Erythroblast (primary cell): Measurements from ENCODE around the gene CTDNEP1.

Experiments
- DNase-seq, 2 experiments: peaks; one replicate each; lab custom pipeline; 2025; lab: John Stamatoyannopoulos, UW
- GATA1 ChIP-seq: IDR thresholded peaks from 2 replicates; pipeline ENCODE4 v1.6.1; 2011; ENCODE audit warnings: low read depth, mild to moderate bottlenecking, control low read depth, low read length, moderate library complexity
- POLR2A ChIP-seq: IDR thresholded peaks from 2 replicates; pipeline ENCODE4 v1.6.1; 2011; ENCODE audit warnings: mild to moderate bottlenecking, low read length

CTDNEP1 gene

DNA sequence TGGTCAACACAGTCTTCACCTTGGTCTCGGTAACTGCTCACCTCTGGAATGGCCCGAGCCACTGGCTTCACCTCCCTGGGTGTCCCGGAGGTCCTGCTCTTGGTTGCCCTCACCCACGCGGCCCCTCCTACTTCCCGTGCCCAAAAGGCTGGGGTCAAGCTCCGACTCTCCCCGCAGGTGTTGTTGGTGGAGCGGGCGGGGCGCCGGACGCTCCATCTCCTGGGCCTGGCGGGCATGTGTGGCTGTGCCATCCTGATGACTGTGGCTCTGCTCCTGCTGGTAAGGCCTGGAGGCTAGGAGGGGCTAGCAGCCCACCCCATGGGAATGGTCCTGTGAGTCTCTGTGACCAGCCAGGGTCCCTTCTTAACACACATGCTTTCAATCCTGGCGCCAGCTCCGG is 33.4 kb upstream of the CTDNEP1 start:
- no peak for DNase-seq
- TF ChIP-seq POLR2A (no peak), GATA1 (no peak)

GRCh38 chr17:7283471-7284216 is 32.1 kb upstream of the CTDNEP1 start:
- TF ChIP-seq POLR2A: no peak
- no peak for TF ChIP-seq GATA1
- DNase-seq: no peak

DNA sequence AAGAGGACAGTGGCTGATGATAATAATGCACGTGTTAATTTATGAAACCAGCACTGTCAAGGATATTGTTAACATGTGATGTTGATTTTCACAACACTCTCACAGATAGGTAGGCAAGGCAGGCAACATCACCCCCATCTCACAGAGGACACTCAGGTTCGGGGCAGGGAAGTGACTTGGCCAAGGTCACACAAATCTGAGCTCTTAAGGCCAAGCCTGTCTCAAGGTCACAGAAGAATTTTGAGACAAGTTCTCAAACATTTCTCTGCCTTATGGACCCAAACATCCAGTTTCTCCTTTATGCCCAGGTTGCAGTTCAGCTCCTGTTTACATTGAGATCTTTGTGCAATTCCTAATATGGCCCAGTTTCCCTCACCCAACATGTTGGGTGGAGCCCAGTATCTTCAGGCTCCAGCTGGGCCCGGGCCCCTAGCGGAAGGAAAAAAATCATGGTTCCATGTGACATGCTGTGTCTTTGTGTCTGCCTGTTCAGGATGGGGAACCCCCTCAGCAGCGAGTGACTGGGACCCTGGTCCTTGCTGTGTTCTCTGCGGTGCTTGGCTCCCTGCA is 31.3 kb upstream of the CTDNEP1 start:
- peak; percentile 93 to 94 for DNase-seq
- TF ChIP-seq GATA1: no peak
- TF ChIP-seq POLR2A: peak; percentile 68

DNA sequence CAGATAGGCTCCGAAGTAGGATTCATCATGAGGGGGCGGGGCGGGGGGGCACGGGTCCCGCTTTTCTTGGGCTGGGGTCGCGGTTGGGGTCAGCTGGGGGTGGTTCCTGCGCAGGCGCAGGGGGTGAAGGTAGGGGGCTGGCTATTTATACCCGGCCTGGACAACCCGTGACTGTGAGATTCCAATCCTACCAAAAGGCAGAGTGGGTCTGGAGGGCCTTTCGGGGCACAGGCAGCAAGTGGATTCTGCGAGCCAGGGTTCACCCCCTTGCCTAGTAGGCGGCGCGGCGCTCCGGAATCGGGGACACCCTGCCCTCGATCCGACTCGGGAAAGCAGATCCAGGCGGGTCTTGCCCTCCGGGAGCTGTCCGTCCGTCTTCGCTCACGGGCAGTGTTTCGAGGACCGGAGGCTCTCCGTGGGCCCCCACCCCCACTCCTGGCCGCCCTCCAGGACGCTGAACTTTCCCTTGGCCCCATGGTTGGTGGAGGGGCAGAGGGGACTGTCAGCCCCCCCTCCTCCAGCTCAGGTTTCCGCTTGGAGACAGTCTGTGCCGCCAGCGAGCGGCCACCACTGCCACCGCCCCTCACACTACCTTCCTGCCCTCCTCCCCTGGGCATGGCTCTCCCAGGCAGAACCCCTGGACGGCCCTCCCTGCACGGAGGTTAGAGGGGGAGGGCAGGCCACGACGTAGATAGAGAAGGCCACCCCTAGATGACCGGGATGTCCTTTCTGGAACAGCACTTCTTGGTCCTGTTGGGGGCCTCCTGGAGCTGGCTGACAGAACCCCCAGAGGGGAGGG is 30.6 kb upstream of the CTDNEP1 start:
- DNase-seq: peak; percentile 74 to 81
- TF ChIP-seq GATA1: no peak
- no peak for TF ChIP-seq POLR2A

- TF ChIP-seq GATA1 (no peak), POLR2A (peak; percentile 71)
- DNase-seq: peak; percentile 96 to 98
Measured at GRCh38 chr17:7281074-7281952, 29.8 kb upstream of the CTDNEP1 start, which contains the start of gene SLC2A4. SLC2A4 (plus strand) TSS chr17:7281718; CDS start chr17:7281935, 217 bp downstream.

GRCh38 chr17:7280519-7281073 is 29.1 kb upstream of the CTDNEP1 start:
- peak; percentile 92 to 94 for DNase-seq
- TF ChIP-seq POLR2A (no peak), GATA1 (no peak)

- no peak for TF ChIP-seq GATA1
- TF ChIP-seq POLR2A: no peak
- DNase-seq: no peak
Measured at GRCh38 chr17:7279448-7279847, 27.9 kb upstream of the CTDNEP1 start.

DNA sequence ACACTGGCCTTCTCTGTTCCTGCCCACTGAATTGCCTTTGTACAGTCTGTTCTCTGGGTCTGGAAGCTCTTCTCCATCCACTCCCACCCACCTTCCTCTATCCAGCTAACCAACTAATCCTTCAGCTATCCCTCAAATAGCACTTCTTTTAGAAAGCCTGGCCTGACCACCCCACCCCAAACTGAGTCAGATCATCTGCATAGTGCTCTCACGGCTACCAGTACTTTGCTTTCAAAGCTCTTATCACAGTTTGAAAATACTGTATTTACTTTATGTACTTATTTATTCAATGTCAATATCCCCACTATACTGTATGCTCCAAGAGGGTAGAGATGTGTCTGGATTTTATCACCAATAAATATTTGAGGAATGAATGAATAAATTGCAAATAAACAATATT is 15.2 kb upstream of the CTDNEP1 start:
- no peak for TF ChIP-seq GATA1
- TF ChIP-seq POLR2A: no peak
- no peak for DNase-seq

DNA sequence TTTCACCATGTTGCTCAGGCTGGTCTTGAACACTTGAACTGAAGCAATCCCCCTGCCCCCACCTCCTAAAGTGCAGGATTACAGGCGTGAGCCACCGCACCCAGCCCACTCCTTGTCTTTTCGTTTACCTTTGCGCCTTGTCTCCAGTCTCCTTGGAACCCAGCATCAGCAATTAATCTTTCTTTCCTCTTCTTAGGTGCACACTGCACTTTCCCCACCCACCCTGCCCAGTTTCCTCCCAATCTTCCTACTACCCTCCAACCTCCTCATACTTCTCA is 12.2 kb upstream of the CTDNEP1 start:
- DNase-seq: no peak
- TF ChIP-seq POLR2A: no peak
- no peak for TF ChIP-seq GATA1

- TF ChIP-seq POLR2A: no peak
- TF ChIP-seq GATA1: no peak
- DNase-seq: peak in 1 of 2 experiments; percentile 46
Measured at GRCh38 chr17:7262935-7263800, 11.6 kb upstream of the CTDNEP1 start.

DNA sequence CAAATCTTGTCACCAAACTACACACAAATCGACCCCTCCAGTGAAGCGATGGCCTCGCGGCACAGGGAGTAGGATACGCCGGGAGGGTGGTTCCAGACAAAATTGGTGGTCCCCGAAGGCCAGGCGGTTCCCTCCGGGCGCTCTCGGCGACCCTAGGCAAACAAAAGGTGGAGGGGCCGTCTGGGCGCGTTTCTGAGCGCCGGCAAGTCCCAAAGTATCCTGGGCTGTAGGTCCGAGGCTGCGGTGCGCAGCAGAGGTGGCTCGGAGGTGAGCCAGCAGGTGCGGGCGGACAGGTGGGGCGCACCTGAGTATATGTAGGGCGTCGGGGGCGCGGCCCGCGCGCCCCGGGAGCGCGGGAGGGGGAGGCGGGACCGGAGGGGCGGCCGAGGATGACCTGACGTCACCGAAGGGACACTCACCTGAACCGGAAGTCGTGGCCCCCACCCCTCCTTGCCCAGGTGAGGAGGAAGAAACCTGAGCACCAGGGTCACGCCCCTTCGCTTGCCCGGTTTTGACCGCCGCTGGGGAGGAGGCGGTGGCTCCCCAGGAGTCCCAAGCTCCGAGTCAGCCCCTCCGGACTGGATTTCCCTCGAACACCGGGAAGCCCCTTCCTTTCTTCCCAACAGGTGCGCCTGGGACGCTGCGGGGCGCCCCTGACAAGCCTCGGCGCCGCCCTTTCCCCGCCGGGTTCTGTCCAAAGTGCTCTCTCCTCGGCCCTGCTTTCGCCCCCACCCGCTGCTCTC is 10.8 kb upstream of the CTDNEP1 start, which contains the start of gene CLDN7:
Gene CLDN7 (minus strand): TSS at position 287 of the 743 bp plus-strand sequence. CDS start 435 bp downstream, outside the sequence.
- DNase-seq: no peak
- TF ChIP-seq POLR2A (no peak), GATA1 (no peak)
